Ishikawa (cell line): ENCODE results near the gene FOXC2.

Experiments used
- CEBPB ChIP-seq: IDR thresholded peaks from 2 replicates; pipeline ENCODE4 v1.6.1; 2012
- CREB1 ChIP-seq: IDR thresholded peaks from 2 replicates; pipeline ENCODE4 v1.6.1; 2012; ENCODE audit warnings: low read depth
- EGR1 ChIP-seq: IDR thresholded peaks from 2 replicates; pipeline ENCODE4 v1.6.1; 2012
- EP300 ChIP-seq: IDR thresholded peaks from 2 replicates; pipeline ENCODE4 v1.6.1; 2012; ENCODE audit warnings: borderline replicate concordance
- FOXM1 ChIP-seq: IDR thresholded peaks from 2 replicates; pipeline ENCODE4 v1.6.1; 2012; ENCODE audit warnings: low read depth, borderline replicate concordance
- NFIC ChIP-seq: IDR thresholded peaks from 2 replicates; pipeline ENCODE4 v1.6.1; 2012
- RAD21 ChIP-seq: IDR thresholded peaks from 2 replicates; pipeline ENCODE4 v1.6.1; 2012; ENCODE audit warnings: low read depth
- REST ChIP-seq: IDR thresholded peaks from 2 replicates; pipeline ENCODE4 v1.6.1; 2012; ENCODE audit warnings: low read depth, mild to moderate bottlenecking
- TAF1 ChIP-seq: IDR thresholded peaks from 2 replicates; pipeline ENCODE4 v1.6.1; 2012; ENCODE audit warnings: low read depth, mild to moderate bottlenecking
- TCF12 ChIP-seq: IDR thresholded peaks from 2 replicates; pipeline ENCODE4 v1.6.1; 2012; ENCODE audit warnings: low read depth
- YY1 ChIP-seq: IDR thresholded peaks from 2 replicates; pipeline ENCODE4 v1.6.1; 2012; ENCODE audit warnings: low read depth
- TF ChIP-seq, protein P1 (sequence below): IDR thresholded peaks from 2 replicates; pipeline ENCODE4 v1.6.1; 2012

DNA sequence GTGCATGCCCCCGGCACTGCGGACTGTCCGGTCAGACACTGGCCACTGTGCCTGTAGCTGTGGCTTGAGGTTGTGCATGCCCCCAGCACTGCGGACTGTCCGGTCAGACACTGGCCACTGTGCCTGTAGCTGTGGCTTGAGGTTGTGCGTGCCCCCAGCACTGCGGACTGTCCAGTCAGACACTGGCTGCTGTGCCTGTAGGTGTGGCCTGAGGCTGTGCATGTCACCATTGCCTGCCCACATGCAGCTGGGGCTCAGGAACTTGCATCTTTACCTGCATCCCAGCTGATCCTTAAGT is 16.8 kb upstream of the FOXC2 start:
- TF ChIP-seq CEBPB: no peak
- TF ChIP-seq TCF12: no peak
- no peak for TF ChIP-seq REST
- TF ChIP-seq, protein P1, sequence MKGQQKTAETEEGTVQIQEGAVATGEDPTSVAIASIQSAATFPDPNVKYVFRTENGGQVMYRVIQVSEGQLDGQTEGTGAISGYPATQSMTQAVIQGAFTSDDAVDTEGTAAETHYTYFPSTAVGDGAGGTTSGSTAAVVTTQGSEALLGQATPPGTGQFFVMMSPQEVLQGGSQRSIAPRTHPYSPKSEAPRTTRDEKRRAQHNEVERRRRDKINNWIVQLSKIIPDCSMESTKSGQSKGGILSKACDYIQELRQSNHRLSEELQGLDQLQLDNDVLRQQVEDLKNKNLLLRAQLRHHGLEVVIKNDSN: no peak
- TF ChIP-seq EP300: no peak
- TF ChIP-seq RAD21: no peak
- no peak for TF ChIP-seq YY1
- no peak for TF ChIP-seq EGR1
- no peak for TF ChIP-seq TAF1
- no peak for TF ChIP-seq NFIC
- no peak for TF ChIP-seq CREB1
- no peak for TF ChIP-seq FOXM1
